GM12878 (cell line): Measurements from ENCODE around the gene QPCT. TPM values are rescaled to one million over a fixed set of nuclear protein-coding genes. Genes with fewer than 3 reads are reported as not detected.

Source experiments
- ATAC-seq: fragments of 200-7000 bp; cut with Tn5 transposase; 3 replicates; pipeline ENCODE4 v1.9.1; 2020; ENCODE audit warnings: mild to moderate bottlenecking, moderate library complexity
- BruUV-seq: library from RNA; stranded (reverse); fragments of 400-500 nt; replicated peaks from 2 replicates; lab custom pipeline; 2021; lab: Mats Ljungman, UMichigan
- CTCF ChIA-PET: fragments of 300-600 bp; sonication (Branson Sonifier 250); formaldehyde crosslinking; extraction: SDS; loops from one replicate; lab custom pipeline; 2021; ENCODE audit warnings: inconsistent platforms; lab: Yijun Ruan, JAX
- POLR2A ChIA-PET: fragments of 350-600 bp; formaldehyde crosslinking; extraction: SDS; loops from one replicate; lab custom pipeline; 2021; ENCODE audit warnings: inconsistent platforms; lab: Charles Lee
- RAD21 ChIA-PET: fragments of 300-600 bp; sonication (Branson Sonifier 250); formaldehyde crosslinking; loops from one replicate; lab custom pipeline; 2023; ENCODE audit warnings: antibody characterized with exemption; ENCODE audit not compliant: unreplicated experiment; lab: Charles Lee
- SMC1A ChIA-PET: fragments of 300-600 bp; sonication (Branson Sonifier 250); formaldehyde crosslinking; loops from one replicate; lab custom pipeline; 2023; ENCODE audit not compliant: unreplicated experiment, uncharacterized antibody; lab: Charles Lee
- DNase-seq: peaks from one replicate; pipeline ENCODE4 v3.0.0-alpha.2; 2011; ENCODE audit warnings: low read depth, low spot score
- FAIRE-seq: peaks from 3 replicates; lab custom pipeline; 2011; peaks lifted over from hg19 to GRCh38; lab: Jason Lieb, UNC
- H2AFZ ChIP-seq: 2 replicates; pipeline ENCODE4 v1.6.0; 2011; ENCODE audit warnings: low read depth, low read length, control low read depth; ENCODE audit not compliant: control insufficient read depth
- H3K27ac ChIP-seq: 2 replicates; pipeline ENCODE4 v1.5.1; 2011; ENCODE audit warnings: control low read depth; ENCODE audit not compliant: control insufficient read depth, insufficient read depth
- H3K27me3 ChIP-seq, 2 experiments: replicated peaks in 1 of 2; 2 replicates each; pipeline versions ENCODE4 v1.6.0 to v1.6.1; 2011; ENCODE audit warnings: low read length in 1 of 2; ENCODE audit not compliant: control insufficient read depth in 2 of 2, insufficient read depth in 2 of 2
- H3K36me3 ChIP-seq, 2 experiments: 2 replicates each; pipeline ENCODE4 v1.5.1; 2011; ENCODE audit warnings: low read length in 1 of 2; ENCODE audit not compliant: control insufficient read depth in 2 of 2, insufficient read depth in 2 of 2
- H3K4me1 ChIP-seq: 2 replicates; pipeline ENCODE4 v1.6.1; 2011; ENCODE audit warnings: mild to moderate bottlenecking, low read length, moderate library complexity, mixed read lengths; ENCODE audit not compliant: control insufficient read depth, insufficient read depth
- H3K4me2 ChIP-seq: 2 replicates; pipeline ENCODE4 v1.6.0; 2011; ENCODE audit warnings: control low read depth; ENCODE audit not compliant: control insufficient read depth, insufficient read depth
- H3K4me3 ChIP-seq: fragments of 200-600 bp; sonication (generic); 2 replicates; pipeline ENCODE4 v1.5.1; 2016
- H3K79me2 ChIP-seq: 2 replicates; pipeline ENCODE4 v1.6.0; 2011; ENCODE audit warnings: low read length; ENCODE audit not compliant: control insufficient read depth, insufficient read depth
- H3K9ac ChIP-seq: 2 replicates; pipeline ENCODE4 v1.8.0; 2011; ENCODE audit warnings: low read length, control low read depth, mixed read lengths; ENCODE audit not compliant: control insufficient read depth, insufficient read depth
- H3K9me3 ChIP-seq: replicated peaks from 3 replicates; pipeline ENCODE4 v1.5.1; 2011; ENCODE audit warnings: mild to moderate bottlenecking, low read length; ENCODE audit not compliant: control insufficient read depth, insufficient read depth
- H4K20me1 ChIP-seq: 2 replicates; pipeline ENCODE4 v1.6.0; 2011; ENCODE audit not compliant: control insufficient read depth, insufficient read depth
- BHLHE40 ChIP-seq, 2 experiments: fragments of 450-650 bp in 1 of 2; IDR thresholded peaks; 2 replicates each; pipeline ENCODE4 v1.6.1; 2011 to 2017; ENCODE audit warnings: low read depth in 2 of 2, borderline replicate concordance in 1 of 2, improper control_type of control experiment in 1 of 2, low read length in 1 of 2, mild to moderate bottlenecking in 1 of 2
- CBX3 ChIP-seq: fragments of 200-600 bp; sonication (generic); IDR thresholded peaks from 2 replicates; pipeline ENCODE4 v1.6.1; 2016; ENCODE audit warnings: low read depth, borderline replicate concordance
- CEBPZ ChIP-seq: fragments of 150-350 bp; IDR thresholded peaks from 2 replicates; pipeline ENCODE4 v1.6.1; 2016; ENCODE audit warnings: low read depth, low read length
- CTCF ChIP-seq, 3 experiments: IDR thresholded peaks in 2 of 3; conservative IDR thresholded peaks in 1 of 3; 2 replicates each; pipeline ENCODE4 v1.5.1; 2011; ENCODE audit warnings: low read depth in 3 of 3, low read length in 3 of 3, mild to moderate bottlenecking in 3 of 3, control low read depth in 2 of 3, moderate library complexity in 2 of 3, inconsistent platforms in 1 of 3, mixed read lengths in 1 of 3; ENCODE audit not compliant: control insufficient read depth in 2 of 3, insufficient read depth in 1 of 3; ENCODE audit errors: extremely low read depth in 1 of 3
- EED ChIP-seq: sonication (generic); IDR thresholded peaks from 2 replicates; pipeline ENCODE4 v1.6.1; 2016; ENCODE audit warnings: antibody characterized with exemption, low read depth
- EGR1 ChIP-seq, 2 experiments: IDR thresholded peaks; 1 replicate in 1 of 2; 2 replicates in 1 of 2; pipeline ENCODE4 v1.6.1; 2011 to 2012; ENCODE audit warnings: low read depth in 2 of 2, low read length in 2 of 2, borderline replicate concordance in 1 of 2, mild to moderate bottlenecking in 1 of 2, moderate library complexity in 1 of 2
- ESRRA ChIP-seq: IDR thresholded peaks from 2 replicates; pipeline ENCODE4 v1.6.1; 2012; ENCODE audit warnings: mild to moderate bottlenecking, low read length, improper control_type of control experiment
- MTA2 ChIP-seq: fragments of 450-650 bp; IDR thresholded peaks from 2 replicates; pipeline ENCODE4 v1.6.1; 2016; ENCODE audit warnings: low read depth, mild to moderate bottlenecking, moderate library complexity
- POU2F2 ChIP-seq: IDR thresholded peaks from 3 replicates; pipeline ENCODE4 v1.6.1; 2011; ENCODE audit warnings: low read depth, mild to moderate bottlenecking, low read length, borderline replicate concordance
- RAD51 ChIP-seq: fragments of 450-650 bp; IDR thresholded peaks from 2 replicates; pipeline ENCODE4 v1.6.1; 2016; ENCODE audit warnings: moderate library complexity, mild to moderate bottlenecking, inconsistent platforms
- SIN3A ChIP-seq: IDR thresholded peaks from 2 replicates; pipeline ENCODE4 v1.6.1; 2012; ENCODE audit warnings: low read depth, low read length, improper control_type of control experiment
- SIX5 ChIP-seq: IDR thresholded peaks from 2 replicates; pipeline ENCODE4 v1.6.1; 2011; ENCODE audit warnings: mild to moderate bottlenecking, low read depth, low read length, moderate library complexity; ENCODE audit not compliant: severe bottlenecking
- SMARCA5 ChIP-seq: fragments of 450-650 bp; IDR thresholded peaks from 2 replicates; pipeline ENCODE4 v1.6.1; 2017; ENCODE audit warnings: mild to moderate bottlenecking
- SPI1 ChIP-seq: IDR thresholded peaks from 2 replicates; pipeline ENCODE4 v1.6.1; 2011; ENCODE audit warnings: low read depth, mild to moderate bottlenecking, low read length, moderate library complexity, borderline replicate concordance; ENCODE audit not compliant: insufficient read depth
- ZNF274 ChIP-seq: IDR thresholded peaks from one replicate; pipeline ENCODE4 v1.8.0; 2011; ENCODE audit not compliant: insufficient read length, insufficient read depth
- ZSCAN29 ChIP-seq: fragments of 450-650 bp; IDR thresholded peaks from 2 replicates; pipeline ENCODE4 v1.6.1; 2017; ENCODE audit warnings: mild to moderate bottlenecking, moderate library complexity
- ZZZ3 ChIP-seq: IDR thresholded peaks from 2 replicates; pipeline ENCODE4 v1.6.1; 2011; ENCODE audit warnings: low read depth; ENCODE audit not compliant: control insufficient read depth, insufficient read length
- WGBS: methylation state at CpG from one replicate; pipeline ENCODE4 v1.1.6; 2016; ENCODE audit warnings: low lambda C conversion rate; ENCODE audit not compliant: insufficient replicate concordance, insufficient coverage; ENCODE audit errors: missing lambda C conversion rate; 5-methylcytosine and 5-hydroxymethylcytosine counted together
- in situ Hi-C: fragments of 300-500 bp; cut with MboI; formaldehyde crosslinking; loops from 9 replicates; pipeline ENCODE4 v1.14.3; 2018; ENCODE audit warnings: mixed read lengths
- intact Hi-C: fragments of 100-400 bp; cut with micrococcal nuclease; formaldehyde crosslinking; loops from one replicate; pipeline ENCODE4 v1.14.2; 2022; ENCODE audit not compliant: unreplicated experiment
- polyA plus RNA-seq, 11 experiments: library from polyadenylated mRNA; depleted of rRNA in 4 of 11; unstranded in 6 of 11; stranded (reverse) in 5 of 11; fragments of >200 nt; fragmentation: Nextera tagmentation in 4 of 11; fragmentation: Illumina TruSeq in 1 of 11; extraction: Ambion mirVana in 4 of 11; extraction: Trizol in 1 of 11; gene quantifications; 1 replicate in 1 of 11; 2 replicates in 10 of 11; pipeline versions ENCODE4 v1.2.1 to v1.2.3, GENCODE V29; 2011 to 2016; ENCODE audit warnings: inconsistent platforms in 2 of 11, missing spikeins in 2 of 11, low read depth in 1 of 11
- total RNA-seq, 4 experiments: library from RNA; depleted of rRNA in 3 of 4; stranded (reverse); fragments of >200 nt in 3 of 4; fragmentation: Illumina TruSeq in 1 of 4; extraction: Trizol in 1 of 4; gene quantifications; 2 replicates each; pipeline versions ENCODE4 v1.2.1 to v1.2.3, GENCODE V29; 2013 to 2021

The QPCT gene
- total and polyA plus RNA-seq, 10 of the 15 experiments (the other 5 are each of a cell fraction or from before 2014, with no cell fraction given) = 0.14 to 0.86 (median 0.18) TPM; not detected in 1

- SMC1A ChIA-PET = interaction anchor here (0.7 to 2.8 kb wide), 3 partner anchors 9 to 13 kb away, joined by 3 to 15 read pairs (median 5); no protein-coding TSS in a partner anchor
- Histone ChIP-seq H3K9ac (no peak overlapping the region), H3K27me3 (no peaks in the 10 kb centered on the region), H3K27ac (no peak overlapping the region), H3K9me3 (no peaks in the 10 kb centered on the region; the same call in 2 of the 3 replicates), H3K36me3 (no peaks in the 10 kb centered on the region), H3K79me2 (no peaks in the 10 kb centered on the region), H3K4me1 (peaks cover 23% of the 10 kb centered on the region), H4K20me1 (no peaks in the 10 kb centered on the region), H3K4me2 (no peak overlapping the region), H2AFZ (no peak overlapping the region), H3K4me3 (no peak overlapping the region)
- DNase-seq (no peak), FAIRE-seq (no peak), ATAC-seq (no peak)
- TF ChIP-seq EGR1 (IDR thresholded peaks at IDR 0.05; ENCODE audit: borderline replicate concordance in 1 of 2, low read depth in 2 of 2, low read length in 2 of 2) = no peak
- TF ChIP-seq BHLHE40 (IDR thresholded peaks at IDR 0.05; ENCODE audit: borderline replicate concordance in 1 of 2, low read depth in 2 of 2, low read length in 1 of 2) = no peak
- no peak for TF ChIP-seq SIX5
- no peak for TF ChIP-seq ZZZ3
- no peak for TF ChIP-seq EED
- no peak for TF ChIP-seq CEBPZ
- no peak for TF ChIP-seq SMARCA5
- no peak for TF ChIP-seq POU2F2
- TF ChIP-seq ZSCAN29 = no peak
- no peak for TF ChIP-seq CTCF (IDR thresholded peaks at IDR 0.05 in 2 of 3, conservative IDR thresholded peaks at IDR 0.05 in 1 of 3; ENCODE audit: control insufficient read depth in 2 of 3, extremely low read depth in 1 of 3, insufficient read depth in 1 of 3, low read depth in 3 of 3, low read length in 3 of 3)
- TF ChIP-seq ESRRA = no peak
- no peak for TF ChIP-seq ZNF274
- no peak for TF ChIP-seq RAD51
- TF ChIP-seq CBX3 = no peak
- no peak for TF ChIP-seq MTA2
- TF ChIP-seq SPI1 = no peak
- no peak for TF ChIP-seq SIN3A
- intact Hi-C loops (no loop called here), in situ Hi-C loops (no loop called here)
- WGBS = 97% methylated on average over 2 of the region's 2 CpGs
- RAD21 ChIA-PET = no interaction called here
- CTCF ChIA-PET = interaction anchor here (0.9 to 2.5 kb wide), 2 partner anchors 9 to 11 kb away, joined by 3 to 12 read pairs; no protein-coding TSS in a partner anchor
- POLR2A ChIA-PET = no interaction called here
- BruUV-seq = no TSS peak
Observed at GRCh38 chr2:37388074-37388473, 43.6 kb downstream of the QPCT start.
